ENCODE results near the gene ANKRD55. TPM values are rescaled to one million over a fixed set of nuclear protein-coding genes. Genes with fewer than 3 reads are reported as not detected.

The ANKRD55 gene
- total and polyA plus RNA-seq, 2 donors from 2014 or later = 0.26 to 1.2 TPM

GRCh38 chr5:56140073-56140472, 93.1 kb downstream of the ANKRD55 start:
- no peak overlapping the region for H3K4me3 ChIP-seq (ENCODE audit: low read length in 3 of 3)
- no peak for FAIRE-seq
- no peaks in the 10 kb centered on the region for H3K27me3 ChIP-seq (ENCODE audit: control insufficient read depth, insufficient read depth, low read length)
- H3K9ac ChIP-seq (ENCODE audit: low read length in 3 of 3) = no peak overlapping the region
- no peaks in the 10 kb centered on the region for H3K36me3 ChIP-seq (ENCODE audit: control insufficient read depth in 2 of 3, insufficient read depth in 3 of 3, low read length in 3 of 3)
- H3K4me1 ChIP-seq (ENCODE audit: control insufficient read depth in 2 of 3, insufficient read depth in 2 of 3, low read depth in 1 of 3, low read length in 3 of 3) = peaks cover 0 to 10% (median 9%) of the 10 kb centered on the region in 3 donors
- DNase-seq = no peak
- no peak overlapping the region for H3K27ac ChIP-seq (ENCODE audit: low read depth in 2 of 2, low read length in 2 of 2)
- intact Hi-C loops (cut with DNase I) = no loop called here
- no peaks in the 10 kb centered on the region for H3K9me3 ChIP-seq (ENCODE audit: control insufficient read depth in 2 of 3, insufficient read depth in 1 of 3, low read length in 3 of 3)
- no peak for TF ChIP-seq CTCF (IDR thresholded peaks at IDR 0.05; ENCODE audit: borderline replicate concordance, extremely low read depth, insufficient read depth)

- Histone ChIP-seq H3K27ac (ENCODE audit: low read depth in 2 of 2, low read length in 2 of 2) (no peak overlapping the region), H3K36me3 (ENCODE audit: control insufficient read depth in 2 of 3, insufficient read depth in 3 of 3, low read length in 3 of 3) (no peaks in the 10 kb centered on the region), H3K27me3 (ENCODE audit: control insufficient read depth, insufficient read depth, low read length) (no peaks in the 10 kb centered on the region), H3K9me3 (ENCODE audit: control insufficient read depth in 2 of 3, insufficient read depth in 1 of 3, low read length in 3 of 3) (no peaks in the 10 kb centered on the region), H3K9ac (ENCODE audit: low read length in 3 of 3) (no peak overlapping the region), H3K4me1 (ENCODE audit: control insufficient read depth in 2 of 3, insufficient read depth in 2 of 3, low read depth in 1 of 3, low read length in 3 of 3) (peaks cover 0 to 11% (median 5%) of the 10 kb centered on the region in 3 donors), H3K4me3 (ENCODE audit: low read length in 3 of 3) (no peak overlapping the region)
- FAIRE-seq = no peak
- DNase-seq = no peak
- TF ChIP-seq CTCF (IDR thresholded peaks at IDR 0.05; ENCODE audit: borderline replicate concordance, extremely low read depth, insufficient read depth) = no peak
- intact Hi-C loops (cut with DNase I) = no loop called here
Observed at GRCh38 chr5:56130664-56131063, 102.5 kb downstream of the ANKRD55 start.

GRCh38 chr5:56129288-56129687, 103.8 kb downstream of the ANKRD55 start:
- Histone ChIP-seq H3K4me1 (ENCODE audit: control insufficient read depth in 2 of 3, insufficient read depth in 2 of 3, low read depth in 1 of 3, low read length in 3 of 3) (peaks cover 0 to 11% (median 5%) of the 10 kb centered on the region in 3 donors), H3K9ac (ENCODE audit: low read length in 3 of 3) (no peak overlapping the region), H3K36me3 (ENCODE audit: control insufficient read depth in 2 of 3, insufficient read depth in 3 of 3, low read length in 3 of 3) (no peaks in the 10 kb centered on the region), H3K9me3 (ENCODE audit: control insufficient read depth in 2 of 3, insufficient read depth in 1 of 3, low read length in 3 of 3) (no peaks in the 10 kb centered on the region), H3K27ac (ENCODE audit: low read depth in 2 of 2, low read length in 2 of 2) (peak overlapping the region in 1 of 2 donors; percentile 8), H3K4me3 (ENCODE audit: low read length in 3 of 3) (no peak overlapping the region), H3K27me3 (ENCODE audit: control insufficient read depth, insufficient read depth, low read length) (no peaks in the 10 kb centered on the region)
- FAIRE-seq (no peak), DNase-seq (no peak)
- intact Hi-C loops (cut with DNase I) = no loop called here
- TF ChIP-seq CTCF (IDR thresholded peaks at IDR 0.05; ENCODE audit: borderline replicate concordance, extremely low read depth, insufficient read depth) = no peak

GRCh38 chr5:56128113-56128512, 105.0 kb downstream of the ANKRD55 start:
- no peak for FAIRE-seq
- intact Hi-C loops (cut with DNase I) = no loop called here
- Histone ChIP-seq H3K36me3 (ENCODE audit: control insufficient read depth in 2 of 3, insufficient read depth in 3 of 3, low read length in 3 of 3) (no peaks in the 10 kb centered on the region), H3K4me3 (ENCODE audit: low read length in 3 of 3) (no peak overlapping the region), H3K27ac (ENCODE audit: low read depth in 2 of 2, low read length in 2 of 2) (no peak overlapping the region), H3K9me3 (ENCODE audit: control insufficient read depth in 2 of 3, insufficient read depth in 1 of 3, low read length in 3 of 3) (no peaks in the 10 kb centered on the region), H3K27me3 (ENCODE audit: control insufficient read depth, insufficient read depth, low read length) (no peaks in the 10 kb centered on the region), H3K9ac (ENCODE audit: low read length in 3 of 3) (no peak overlapping the region), H3K4me1 (ENCODE audit: control insufficient read depth in 2 of 3, insufficient read depth in 2 of 3, low read depth in 1 of 3, low read length in 3 of 3) (peaks cover 0 to 11% (median 5%) of the 10 kb centered on the region in 3 donors)
- DNase-seq = no peak
- no peak for TF ChIP-seq CTCF (IDR thresholded peaks at IDR 0.05; ENCODE audit: borderline replicate concordance, extremely low read depth, insufficient read depth)

All from kidney (tissue), 14 donors.